Hematopoietic multipotent progenitor cell treated with erythropoietin and hydrocortisone succinate and interleukin-3 and kit ligand, for 17 days (in vitro differentiated cells): ENCODE data around the gene FARSB.

Experiments
- DNase-seq: peaks from one replicate; pipeline ENCODE4 v3.0.0-alpha.2; 2015; ENCODE audit warnings: low spot score

The FARSB gene

GRCh38 chr2:222548992-222549391 lies 106.9 kb downstream of the FARSB start:
- DNase-seq: no peak

- DNase-seq: no peak
Observed at GRCh38 chr2:222547083-222547482, 108.8 kb downstream of the FARSB start.

GRCh38 chr2:222545823-222546795 lies 109.8 kb downstream of the FARSB start:
- DNase-seq: no peak

- no peak for DNase-seq
Observed at GRCh38 chr2:222544661-222545060, 111.2 kb downstream of the FARSB start.

GRCh38 chr2:222538535-222538934 lies 117.4 kb downstream of the FARSB start:
- DNase-seq: no peak

- no peak for DNase-seq
Observed at GRCh38 chr2:222535477-222535876, 120.4 kb downstream of the FARSB start.

GRCh38 chr2:222532315-222532714 lies 123.6 kb downstream of the FARSB start:
- no peak for DNase-seq

- DNase-seq: no peak
Observed at GRCh38 chr2:222526480-222527277, 129.2 kb downstream of the FARSB start.

GRCh38 chr2:222525811-222526210 lies 130.1 kb downstream of the FARSB start:
- DNase-seq: no peak

GRCh38 chr2:222523783-222524544 lies 131.9 kb downstream of the FARSB start:
- no peak for DNase-seq

- DNase-seq: no peak
Observed at GRCh38 chr2:222522082-222522481, 133.8 kb downstream of the FARSB start.

GRCh38 chr2:222521099-222521498 lies 134.8 kb downstream of the FARSB start:
- no peak for DNase-seq
